Heart right ventricle (tissue), 16 donors: ENCODE measurements around the gene MAN2A2. TPM values are rescaled to one million over a fixed set of nuclear protein-coding genes. Genes with fewer than 3 reads are reported as not detected.

ENCODE experiments used
- ATAC-seq, 8 donors: fragments of 200-7000 bp; cut with Tn5 transposase; one replicate each; pipeline ENCODE4 v1.9.1; 2020; ENCODE audit warnings: mild to moderate bottlenecking in 8 of 8, moderate library complexity in 8 of 8, moderate number of reproducible peaks in 1 of 8
- DNase-seq, 2 donors: peaks; one replicate each; pipeline ENCODE4 v3.0.0-alpha.2; 2020
- H3K27ac ChIP-seq, 10 donors: fragments of 200-600 bp; sonication (generic) in 2 of 10; one replicate each; pipeline versions ENCODE4 v1.5.0 to v1.8.0; 2020 to 2022; ENCODE audit warnings: mild to moderate bottlenecking in 3 of 10
- H3K27me3 ChIP-seq, 7 donors: fragments of 200-600 bp; one replicate each; pipeline ENCODE4 v1.8.0; 2021 to 2022; ENCODE audit warnings: mild to moderate bottlenecking in 2 of 7
- H3K36me3 ChIP-seq, 9 donors: fragments of 200-600 bp; sonication (generic) in 1 of 9; one replicate each; pipeline versions ENCODE4 v1.5.0 to v1.8.0; 2020 to 2022; ENCODE audit warnings: mild to moderate bottlenecking in 2 of 9
- H3K4me1 ChIP-seq, 9 donors: fragments of 200-600 bp; sonication (generic) in 1 of 9; one replicate each; pipeline versions ENCODE4 v1.5.0 to v1.8.0; 2020 to 2022; ENCODE audit warnings: mild to moderate bottlenecking in 4 of 9
- H3K4me3 ChIP-seq, 10 donors: fragments of 200-600 bp; sonication (generic) in 2 of 10; one replicate each; pipeline versions ENCODE4 v1.5.0 to v1.8.0; 2020 to 2022; ENCODE audit warnings: mild to moderate bottlenecking in 7 of 10, moderate library complexity in 2 of 10
- H3K9me3 ChIP-seq, 11 donors: fragments of 200-600 bp in 10 of 11; sonication (generic) in 2 of 11; one replicate each; pipeline versions ENCODE4 v1.5.0 to v1.8.0; 2013 to 2022; ENCODE audit warnings: mild to moderate bottlenecking in 2 of 11, control low read depth in 1 of 11, moderate library complexity in 1 of 11
- CTCF ChIP-seq, 9 donors: fragments of 200-600 bp; sonication (generic) in 2 of 9; IDR thresholded peaks; one replicate each; pipeline versions ENCODE4 v1.5.0 to v1.8.0; 2021 to 2022; ENCODE audit warnings: antibody characterized with exemption in 9 of 9, mild to moderate bottlenecking in 5 of 9, moderate library complexity in 1 of 9
- WGBS, 2 donors: extraction: QIAGEN DNeasy Blood & Tissue Kit; methylation state at CpG; one replicate each; pipeline ENCODE4 v1.1.7; 2013; ENCODE audit warnings: inconsistent platforms in 1 of 2; 5-methylcytosine and 5-hydroxymethylcytosine counted together
- intact Hi-C, 10 donors: fragments of 100-400 bp; cut with DNase I; formaldehyde crosslinking; loops; one replicate each; pipeline versions ENCODE4 v1.11.1 to v1.14.2; 2022
- polyA plus RNA-seq, 2 donors: library from polyadenylated mRNA; stranded (reverse); fragments of 200-250 nt; gene quantifications; one replicate each; pipeline ENCODE4 v1.2.3, GENCODE V29; 2013
- total RNA-seq, 10 donors: library from RNA; stranded (reverse); fragmentation: NEBNext Ultra II Directional in 3 of 10; extraction: Animal tissue kit (Norgen Biotek cat#: 25700) in 3 of 10; gene quantifications; one replicate each; pipeline versions ENCODE4 v1.2.1 to v1.2.4, GENCODE V29; 2021 to 2023
- donor health status: Arrhythmogenic right ventricular cardiomyopathy.
- donor health status: ischemic (EF 13 %, LVEDD 7.1; RV severe dilation, severe dysfunction).
- donor health status: healthy with polysubstance abuse.
- donor health status: DM: no; HTN: yes; CAD: no.
- donor health status: DM: no; HTN: no; CAD: no.
- donor health status: ischemic (EF 25% LVEDD 6.9; RV normal size, moderate dysfunction).
- donor health status: ischemic (EF 25% LVEDD 5.7; RV mildly dilated, moderate dysfunction).
- donor health status: healthy.
- donor health status: DM: yes; HTN: yes; CAD: no.
- donor health status: Ischemic cardiomyopathy.
- donor health status: ischemic (EF 35%, LVEDD 5.7; RV mildly dilated, moderate dysfunction).
- donor health status: nonischemic (EF 11% LVEDD 7.7; RV severe dilation, severe dysfunction).
- donor health status: DM: yes; HTN: yes; CAD: no.
- donor health status: PGD.
- donor health status: ischemic (EF 29% LVEDD 5.4; RV normal size, mild dysfunction).
- donor health status: nonischemic (EF 23%, LVEDD 6.1; RV moderate dilation, normal function).

MAN2A2 gene
- total and polyA plus RNA-seq, 12 donors, result 24.8 to 157 (median 95.6) TPM

DNA sequence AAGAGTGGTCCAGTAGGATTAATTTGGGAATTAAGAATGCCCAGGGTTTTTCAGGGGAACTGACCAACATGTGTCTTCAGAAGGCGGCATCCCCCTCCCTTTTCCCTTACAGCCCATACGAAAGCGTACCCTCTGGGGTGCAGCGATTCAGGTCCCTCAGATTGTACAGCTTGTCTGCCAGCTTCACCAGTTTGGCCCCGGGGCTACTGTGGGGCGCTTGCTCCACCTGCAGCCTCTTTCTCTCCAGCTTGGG lies 28.4 kb downstream of the MAN2A2 start:
- ATAC-seq (no peak), DNase-seq (no peak)
- Histone ChIP-seq H3K4me1 (peaks cover 18 to 69% (median 50%) of the 10 kb centered on the region in 9 donors), H3K9me3 (no peaks in the 10 kb centered on the region), H3K27me3 (no peaks in the 10 kb centered on the region), H3K36me3 (peaks cover 0 to 5% (median 0%) of the 10 kb centered on the region in 9 donors), H3K27ac (peak overlapping the region; percentile 81 to 98 (median 96)), H3K4me3 (peak overlapping the region in 9 of 10 donors; percentile 49 to 92 (median 80))
- WGBS, 2 donors, result 32 to 37% methylated on average over 6 of the region's 6 CpGs
- intact Hi-C loops, result loop anchor here in 4 of 10 donors (2.0 to 5.0 kb wide), 3 partner anchors 29 to 284 kb away; partner anchors contain the start of gene MAN2A2 (in 1 of the 4)
- peak in 1 of 9 donors; percentile 36 for TF ChIP-seq CTCF (IDR thresholded peaks at IDR 0.05)

DNA sequence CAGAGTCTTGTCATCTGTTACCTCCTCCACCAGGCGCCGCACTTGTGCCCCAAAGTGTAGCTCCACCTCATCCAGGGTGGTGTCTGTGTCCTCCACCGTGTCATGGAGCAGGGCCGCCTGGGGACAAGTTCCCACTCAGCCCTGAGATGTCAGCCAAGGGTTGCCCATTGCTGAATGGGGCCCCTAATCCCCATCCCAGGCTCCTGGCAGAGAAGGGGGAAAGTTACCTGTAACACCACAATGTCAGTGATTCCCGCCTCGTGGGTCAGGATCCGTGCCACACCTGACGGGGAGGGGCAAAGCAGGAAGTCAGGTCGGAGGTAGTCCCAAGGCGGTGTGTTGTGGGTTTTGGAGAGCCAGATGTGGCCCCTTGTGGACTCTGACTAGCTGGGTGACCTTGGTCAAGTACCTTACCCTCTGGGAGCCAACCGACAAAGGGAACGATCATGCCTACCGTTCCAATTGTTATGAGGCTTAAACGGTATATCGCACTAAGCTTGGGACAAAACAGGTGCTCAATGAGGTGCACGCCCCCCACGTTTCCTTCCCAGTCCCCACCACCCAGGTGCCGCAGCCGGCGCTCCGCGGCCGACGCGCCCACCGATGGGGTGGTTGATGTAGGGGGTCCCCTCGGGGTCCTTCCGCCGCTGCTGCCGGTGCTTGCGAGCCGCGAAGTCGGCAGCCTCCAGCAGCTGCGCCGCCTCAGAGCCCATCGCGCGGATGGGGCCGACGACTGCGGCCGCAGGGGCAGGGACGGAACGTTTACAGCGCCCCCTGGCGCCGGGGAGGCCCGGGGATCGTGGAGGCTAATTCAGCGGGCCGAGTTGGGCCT lies 28.9 kb downstream of the MAN2A2 start, which contains the start of gene HDDC3:
TSS of gene HDDC3 (minus strand) at position 722 of the 832 bp plus-strand sequence. CDS start at position 713, 9 bp downstream.
- Histone ChIP-seq H3K36me3 (peaks cover 0 to 10% (median 0%) of the 10 kb centered on the region in 9 donors), H3K4me1 (peaks cover 18 to 74% (median 53%) of the 10 kb centered on the region in 9 donors), H3K4me3 (peak within 1 kb of the TSS; percentile 49 to 92 (median 78)), H3K27me3 (no peaks in the 10 kb centered on the region), H3K27ac (peak within 1 kb of the TSS; percentile 81 to 98 (median 96)), H3K9me3 (no peaks in the 10 kb centered on the region)
- intact Hi-C loops, result loop anchor here in 7 of 10 donors (1.0 to 5.0 kb wide), 6 partner anchors 29 to 285 kb away; partner anchors contain the start of gene MAN2A2 (in 2 of the 7)
- TF ChIP-seq CTCF (IDR thresholded peaks at IDR 0.05), result peak; percentile 92 to 99 (median 97)
- 1 to 2% methylated on average over 52 of the region's 52 CpGs for WGBS, 2 donors
- ATAC-seq (peak; percentile 58 to 74 (median 66)), DNase-seq (peak; percentile 93 to 95)

DNA sequence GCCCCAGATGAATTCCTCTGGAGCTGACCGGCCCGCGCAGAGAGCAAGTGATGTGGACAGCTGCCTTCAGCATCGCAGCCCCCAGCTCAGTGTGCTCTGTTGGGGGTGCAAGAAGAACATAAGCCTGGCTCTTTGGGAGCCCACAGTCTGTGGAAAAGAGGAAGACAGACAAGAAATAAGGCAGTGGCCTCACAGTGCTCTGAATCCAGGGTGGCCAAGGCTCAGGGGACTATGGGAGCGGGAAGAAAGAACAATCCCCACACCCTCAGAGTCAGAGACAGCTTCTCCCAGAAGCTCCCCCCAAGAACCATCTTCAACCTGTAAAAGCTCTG lies 29.5 kb downstream of the MAN2A2 start:
- peak overlapping the region; percentile 81 to 98 (median 96) for H3K27ac ChIP-seq
- WGBS, 2 donors, result 18% methylated on average over 5 of the region's 5 CpGs
- ATAC-seq (no peak), DNase-seq (no peak)
- peaks cover 0 to 16% (median 0%) of the 10 kb centered on the region in 9 donors for H3K36me3 ChIP-seq
- H3K4me3 ChIP-seq, result peak overlapping the region in 9 of 10 donors; percentile 49 to 92 (median 80)
- intact Hi-C loops, result loop anchor here in 7 of 10 donors (1.0 to 5.0 kb wide), 5 partner anchors 29 to 285 kb away; partner anchors contain the start of gene MAN2A2 (in 1 of the 7)
- no peaks in the 10 kb centered on the region for H3K27me3 ChIP-seq
- TF ChIP-seq CTCF (IDR thresholded peaks at IDR 0.05), result peak in 3 of 9 donors; percentile 4 to 9 (median 6)
- H3K4me1 ChIP-seq, result peaks cover 18 to 74% (median 53%) of the 10 kb centered on the region in 9 donors
- no peaks in the 10 kb centered on the region for H3K9me3 ChIP-seq

DNA sequence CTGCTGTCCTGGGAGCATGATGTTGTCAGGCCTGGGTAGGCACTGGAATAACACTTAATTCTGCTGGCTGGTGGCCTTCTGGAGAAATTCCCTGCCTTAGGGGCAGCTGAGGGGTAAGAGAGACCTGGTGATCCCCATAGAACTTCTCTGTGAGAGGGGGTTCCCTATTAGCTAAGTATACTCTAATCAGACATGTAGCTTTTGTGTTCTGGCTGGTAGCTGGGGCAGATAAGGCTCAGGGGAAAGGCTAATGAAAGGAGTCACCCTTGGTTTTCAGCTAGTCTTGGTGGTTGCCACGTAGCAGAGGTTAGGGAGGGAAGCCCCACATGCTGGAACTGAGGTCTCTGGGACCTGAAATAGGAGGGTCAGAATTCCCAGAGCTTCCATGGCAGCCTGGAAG lies 30.2 kb downstream of the MAN2A2 start:
- H3K27me3 ChIP-seq, result no peaks in the 10 kb centered on the region
- WGBS, 2 donors, result 67 to 69% methylated on average over 1 of the region's 1 CpG
- no peak overlapping the region for H3K4me3 ChIP-seq
- H3K36me3 ChIP-seq, result peaks cover 0 to 23% (median 2%) of the 10 kb centered on the region in 9 donors
- no peak for ATAC-seq
- no peak overlapping the region for H3K27ac ChIP-seq
- intact Hi-C loops, result loop anchor here in 5 of 10 donors (2.0 to 5.0 kb wide), 3 partner anchors 36 to 286 kb away; no protein-coding TSS in a partner anchor
- no peak for TF ChIP-seq CTCF (IDR thresholded peaks at IDR 0.05)
- no peak for DNase-seq
- peaks cover 18 to 72% (median 53%) of the 10 kb centered on the region in 9 donors for H3K4me1 ChIP-seq
- no peaks in the 10 kb centered on the region for H3K9me3 ChIP-seq
